A549 treated with DMSO at 1 μM for 4 hours (cell line): ENCODE results near the gene SIM2. TPM values are rescaled to one million over a fixed set of nuclear protein-coding genes. Genes with fewer than 3 reads are reported as not detected.

Experiments
- total RNA-seq: library from RNA; stranded (reverse); fragments of 200-300 nt; extraction: Qiagen RNA extraction; gene quantifications from 5 replicates; pipeline ENCODE4 v1.2.3, GENCODE V29; 2022; ENCODE audit warnings: low read depth

SIM2 gene
- total RNA-seq: 12.0 to 14.4 TPM (median 14.2 TPM) in 5 replicates

GRCh38 chr21:36698981-36699545 lies at the start of gene SIM2:
SIM2 (plus strand) TSS chr21:36699115; CDS start chr21:36699747, 632 bp downstream.

Other genes starting within 250 kb of the SIM2 start
- gene CLDN14, start 219.0 kb upstream of the SIM2 start, total RNA-seq: 0.10 to 0.46 TPM (median 0.27 TPM) in 5 replicates